Measurements from ENCODE around the gene SMAP1.

SMAP1 gene

GRCh38 chr6:70700922-70701876 lies 33.5 kb downstream of the SMAP1 start:
- TF ChIP-seq CTCF (conservative IDR thresholded peaks at IDR 0.05) (no peak), ZFX (IDR thresholded peaks at IDR 0.05) (no peak)
- no peak overlapping the region for H3K27ac ChIP-seq

- TF ChIP-seq ZFX (IDR thresholded peaks at IDR 0.05) (no peak), CTCF (conservative IDR thresholded peaks at IDR 0.05) (no peak)
Measured at GRCh38 chr6:70705772-70706171, 38.1 kb downstream of the SMAP1 start.

GRCh38 chr6:70706491-70707123 lies 38.9 kb downstream of the SMAP1 start:
- H3K27ac ChIP-seq, result no peak overlapping the region
- TF ChIP-seq CTCF (conservative IDR thresholded peaks at IDR 0.05) (peak; percentile 77), ZFX (IDR thresholded peaks at IDR 0.05) (no peak)

More at GRCh38 chr6:70705772-70706171, 38.1 kb downstream of the SMAP1 start:
- H3K27ac ChIP-seq, result no peak overlapping the region

- no peak for TF ChIP-seq ZFX (IDR thresholded peaks at IDR 0.05)
- TF ChIP-seq CTCF (conservative IDR thresholded peaks at IDR 0.05), result no peak
- no peak overlapping the region for H3K27ac ChIP-seq
Measured at GRCh38 chr6:70707893-70708292, 40.2 kb downstream of the SMAP1 start.

GRCh38 chr6:70708448-70708847 lies 40.8 kb downstream of the SMAP1 start:
- TF ChIP-seq CTCF (conservative IDR thresholded peaks at IDR 0.05) (no peak), ZFX (IDR thresholded peaks at IDR 0.05) (no peak)
- H3K27ac ChIP-seq, result no peak overlapping the region

- no peak for TF ChIP-seq ZFX (IDR thresholded peaks at IDR 0.05)
- no peak overlapping the region for H3K27ac ChIP-seq
Measured at GRCh38 chr6:70709826-70710225, 42.1 kb downstream of the SMAP1 start.

GRCh38 chr6:70714716-70715257 lies 47.1 kb downstream of the SMAP1 start:
- TF ChIP-seq CTCF (conservative IDR thresholded peaks at IDR 0.05), result no peak
- no peak overlapping the region for H3K27ac ChIP-seq

Measured in C4-2B (cell line).